Stimulated activated CD8-positive, alpha-beta memory T cell treated with anti-CD3 and anti-CD28 coated beads, Interleukin-4, amount 100 ng/mL, for 24 hours (primary cell): Measurements from ENCODE around the gene THADA.

Experiments used
- DNase-seq: peaks from one replicate; pipeline ENCODE4 v3.0.0-alpha.2; 2020; ENCODE audit warnings: low read depth

The THADA gene

GRCh38 chr2:43186321-43186678 is 409.5 kb downstream of the THADA start:
- DNase-seq = no peak

- DNase-seq = no peak
Observed at GRCh38 chr2:43185146-43185545, 410.7 kb downstream of the THADA start.

GRCh38 chr2:43184339-43184895 is 411.4 kb downstream of the THADA start:
- DNase-seq = no peak

GRCh38 chr2:43183743-43184142 is 412.1 kb downstream of the THADA start:
- no peak for DNase-seq

GRCh38 chr2:43180897-43181296 is 414.9 kb downstream of the THADA start:
- no peak for DNase-seq
